Neural cell (in vitro differentiated cells): ENCODE measurements around the gene GSG1L. TPM values are rescaled to one million over a fixed set of nuclear protein-coding genes. Genes with fewer than 3 reads are reported as not detected.

Experiments used
- H2AFZ ChIP-seq: fragments of 200-600, 300-800 bp; sonication (generic), shearing (Covaris generic); 2 replicates; pipeline ENCODE4 v1.6.0; 2014; ENCODE audit warnings: low read depth, mild to moderate bottlenecking, antibody characterized with exemption, low read length, moderate library complexity
- H3F3A ChIP-seq: fragments of 200-600 bp; shearing (Covaris generic); 2 replicates; pipeline ENCODE4 v1.6.1; 2016; ENCODE audit warnings: mild to moderate bottlenecking, moderate library complexity, mixed read lengths, antibody characterized with exemption, low read length; ENCODE audit not compliant: insufficient read depth, poor library complexity, severe bottlenecking
- H3K27ac ChIP-seq: fragments of 200-600, 300-800 bp; sonication (generic), shearing (Covaris generic); 2 replicates; pipeline ENCODE4 v1.5.1; 2014; ENCODE audit warnings: mild to moderate bottlenecking, low read length, moderate library complexity
- H3K27me3 ChIP-seq: fragments of 300-800, 200-600 bp; sonication (generic), shearing (Covaris generic); 2 replicates; pipeline ENCODE4 v1.6.0; 2014; ENCODE audit warnings: mild to moderate bottlenecking, low read depth, low read length, moderate library complexity; ENCODE audit not compliant: insufficient read depth
- H3K36me3 ChIP-seq: fragments of 300-800, 200-600 bp; sonication (generic), shearing (Covaris generic); 2 replicates; pipeline ENCODE4 v1.5.1; 2014; ENCODE audit warnings: mild to moderate bottlenecking, antibody characterized with exemption, low read length, moderate library complexity; ENCODE audit not compliant: insufficient read depth
- H3K4me2 ChIP-seq: fragments of 300-800, 200-600 bp; sonication (generic), shearing (Covaris generic); 2 replicates; pipeline ENCODE4 v1.6.0; 2014; ENCODE audit warnings: mild to moderate bottlenecking, low read length
- H3K4me3 ChIP-seq: fragments of 300-800, 200-600 bp; sonication (generic), shearing (Covaris generic); 2 replicates; pipeline ENCODE4 v1.5.1; 2014; ENCODE audit warnings: mild to moderate bottlenecking, low read length, moderate library complexity
- H3K79me2 ChIP-seq: fragments of 200-600 bp; shearing (Covaris generic); replicated peaks from 2 replicates; pipeline ENCODE4 v1.6.0; 2014; ENCODE audit warnings: mild to moderate bottlenecking, low read length, moderate library complexity; ENCODE audit not compliant: insufficient read depth
- H3K9ac ChIP-seq: fragments of 300-800, 200-600 bp; sonication (generic), shearing (Covaris generic); 2 replicates; pipeline ENCODE4 v1.6.1; 2016; ENCODE audit warnings: mild to moderate bottlenecking, low read length, mixed read lengths
- H3K9me2 ChIP-seq: fragments of 200-600 bp; shearing (Covaris generic); 2 replicates; pipeline ENCODE4 v1.6.1; 2016; ENCODE audit warnings: mild to moderate bottlenecking, low read length, mixed read lengths; ENCODE audit not compliant: insufficient read depth
- H3K9me3 ChIP-seq: fragments of 200-600, 300-800 bp; sonication (generic), shearing (Covaris generic); 2 replicates; pipeline ENCODE4 v1.6.1; 2016; ENCODE audit warnings: mild to moderate bottlenecking, mixed run types, low read length, moderate library complexity, mixed read lengths
- H4K20me1 ChIP-seq: fragments of 200-600 bp; shearing (Covaris generic); 2 replicates; pipeline ENCODE4 v1.6.1; 2016; ENCODE audit warnings: mild to moderate bottlenecking, mixed run types; ENCODE audit not compliant: insufficient read depth
- EP300 ChIP-seq: fragments of 450-650 bp; conservative IDR thresholded peaks from 2 replicates; pipeline ENCODE4 v1.6.1; 2014; ENCODE audit warnings: antibody characterized with exemption, mild to moderate bottlenecking, moderate library complexity; ENCODE audit not compliant: poor library complexity, severe bottlenecking
- EZH2 ChIP-seq: fragments of 200-600, 300-800 bp; shearing (Covaris generic), sonication (generic); IDR thresholded peaks from 2 replicates; pipeline ENCODE4 v1.6.1; 2014; ENCODE audit warnings: antibody characterized with exemption, low read length, borderline replicate concordance, mild to moderate bottlenecking; ENCODE audit not compliant: insufficient read depth, poor library complexity, severe bottlenecking
- MXI1 ChIP-seq: fragments of 450-650 bp; conservative IDR thresholded peaks from 2 replicates; pipeline ENCODE4 v1.6.1; 2014; ENCODE audit warnings: antibody characterized with exemption, mild to moderate bottlenecking; ENCODE audit not compliant: poor library complexity, severe bottlenecking
- POLR2AphosphoS5 ChIP-seq: IDR thresholded peaks from 2 replicates; pipeline ENCODE4 v1.6.1; 2012
- RAD21 ChIP-seq: fragments of 450-650 bp; conservative IDR thresholded peaks from 2 replicates; pipeline ENCODE4 v1.6.1; 2014; ENCODE audit warnings: antibody characterized with exemption, mild to moderate bottlenecking, moderate library complexity
- REST ChIP-seq: IDR thresholded peaks from 2 replicates; pipeline ENCODE4 v1.6.1; 2012; ENCODE audit warnings: borderline replicate concordance
- SMC3 ChIP-seq: fragments of 450-650 bp; conservative IDR thresholded peaks from 2 replicates; pipeline ENCODE4 v1.6.1; 2014; ENCODE audit warnings: antibody characterized with exemption, mild to moderate bottlenecking, moderate library complexity; ENCODE audit not compliant: poor library complexity
- TAF1 ChIP-seq: IDR thresholded peaks from 2 replicates; pipeline ENCODE4 v1.6.1; 2012; ENCODE audit warnings: low read depth
- polyA plus RNA-seq: library from polyadenylated mRNA; depleted of rRNA; stranded (reverse); fragments of >200 nt; gene quantifications from 2 replicates; pipeline ENCODE4 v1.2.3, GENCODE V29; 2014
- TF ChIP-seq, protein P1 (sequence below): fragments of 450-650 bp; IDR thresholded peaks from 2 replicates; pipeline ENCODE4 v1.5.1; 2014; ENCODE audit warnings: antibody characterized with exemption, mild to moderate bottlenecking, moderate library complexity; ENCODE audit not compliant: poor library complexity, severe bottlenecking

GSG1L gene
- polyA plus RNA-seq, 1 donor from 2014 or later: 0.85 TPM

- H4K20me1 ChIP-seq: no peaks in the 10 kb centered on the region
- TF ChIP-seq MXI1 (no peak), REST (no peak), EP300 (no peak), EZH2 (no peak), POLR2AphosphoS5 (no peak)
- no peaks in the 10 kb centered on the region for H3F3A ChIP-seq
- no peaks in the 10 kb centered on the region for H3K27me3 ChIP-seq
- H3K27ac ChIP-seq: no peak overlapping the region
- H3K36me3 ChIP-seq: no peaks in the 10 kb centered on the region
- H3K79me2 ChIP-seq: no peaks in the 10 kb centered on the region
- H3K9me2 ChIP-seq: no peaks in the 10 kb centered on the region
- H3K4me3 ChIP-seq: no peak overlapping the region
- H3K9me3 ChIP-seq: no peaks in the 10 kb centered on the region
- no peak overlapping the region for H3K4me2 ChIP-seq
- no peak overlapping the region for H3K9ac ChIP-seq
- no peak overlapping the region for H2AFZ ChIP-seq
These were observed 128.4 kb downstream of the GSG1L start for GRCh38 chr16:27935076-27935475.

- H3K79me2 ChIP-seq: no peaks in the 10 kb centered on the region
- no peak overlapping the region for H3K4me2 ChIP-seq
- no peaks in the 10 kb centered on the region for H3K27me3 ChIP-seq
- no peak overlapping the region for H3K4me3 ChIP-seq
- no peaks in the 10 kb centered on the region for H3K9me3 ChIP-seq
- H2AFZ ChIP-seq: no peak overlapping the region
- no peaks in the 10 kb centered on the region for H3K36me3 ChIP-seq
- no peak overlapping the region for H3K27ac ChIP-seq
- no peaks in the 10 kb centered on the region for H4K20me1 ChIP-seq
- TF ChIP-seq, protein P1, sequence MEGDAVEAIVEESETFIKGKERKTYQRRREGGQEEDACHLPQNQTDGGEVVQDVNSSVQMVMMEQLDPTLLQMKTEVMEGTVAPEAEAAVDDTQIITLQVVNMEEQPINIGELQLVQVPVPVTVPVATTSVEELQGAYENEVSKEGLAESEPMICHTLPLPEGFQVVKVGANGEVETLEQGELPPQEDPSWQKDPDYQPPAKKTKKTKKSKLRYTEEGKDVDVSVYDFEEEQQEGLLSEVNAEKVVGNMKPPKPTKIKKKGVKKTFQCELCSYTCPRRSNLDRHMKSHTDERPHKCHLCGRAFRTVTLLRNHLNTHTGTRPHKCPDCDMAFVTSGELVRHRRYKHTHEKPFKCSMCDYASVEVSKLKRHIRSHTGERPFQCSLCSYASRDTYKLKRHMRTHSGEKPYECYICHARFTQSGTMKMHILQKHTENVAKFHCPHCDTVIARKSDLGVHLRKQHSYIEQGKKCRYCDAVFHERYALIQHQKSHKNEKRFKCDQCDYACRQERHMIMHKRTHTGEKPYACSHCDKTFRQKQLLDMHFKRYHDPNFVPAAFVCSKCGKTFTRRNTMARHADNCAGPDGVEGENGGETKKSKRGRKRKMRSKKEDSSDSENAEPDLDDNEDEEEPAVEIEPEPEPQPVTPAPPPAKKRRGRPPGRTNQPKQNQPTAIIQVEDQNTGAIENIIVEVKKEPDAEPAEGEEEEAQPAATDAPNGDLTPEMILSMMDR: no peak
- no peak for TF ChIP-seq SMC3
- no peak for TF ChIP-seq EZH2
- TF ChIP-seq TAF1: no peak
- TF ChIP-seq RAD21: no peak
- no peak for TF ChIP-seq POLR2AphosphoS5
- no peak for TF ChIP-seq MXI1
- TF ChIP-seq EP300: no peak
- no peak for TF ChIP-seq REST
- no peaks in the 10 kb centered on the region for H3F3A ChIP-seq
- H3K9ac ChIP-seq: no peak overlapping the region
- H3K9me2 ChIP-seq: no peaks in the 10 kb centered on the region
These were observed 130.9 kb downstream of the GSG1L start for GRCh38 chr16:27932542-27933135.
